HEK293 (cell line): ENCODE data around the gene GNAZ.
A peak's percentile ranks its signal among the peaks of the same experiment; 100 is the strongest.

Experiments used
- CTCF ChIA-PET: fragments of 350-600 bp; formaldehyde crosslinking; extraction: SDS; loops from one replicate; lab custom pipeline; 2021; ENCODE audit warnings: antibody characterized with exemption; lab: Yijun Ruan, JAX
- POLR2A ChIA-PET: fragments of 300-600 bp; formaldehyde crosslinking; extraction: SDS; loops from one replicate; lab custom pipeline; 2020; ENCODE audit warnings: antibody characterized with exemption, inconsistent platforms; lab: Yijun Ruan, JAX
- H3K27ac ChIP-seq: fragments of 200-500 bp; sonication (Bioruptor generic); 2 replicates; pipeline ENCODE4 v1.5.1; 2014; ENCODE audit warnings: low read depth, low read length, control low read depth, inconsistent platforms; ENCODE audit errors: extremely low read depth
- H3K36me3 ChIP-seq, 2 experiments: fragments of 200-500 bp in 1 of 2; sonication (Bioruptor generic) in 1 of 2; 1 replicate in 1 of 2; 2 replicates in 1 of 2; pipeline ENCODE4 v1.5.1; 2014 to 2017; ENCODE audit warnings: inconsistent platforms in 2 of 2, low read length in 2 of 2; ENCODE audit not compliant: control insufficient read depth in 2 of 2, insufficient read depth in 1 of 2
- H3K4me1 ChIP-seq: fragments of 200-500 bp; sonication (Bioruptor generic); 2 replicates; pipeline ENCODE4 v1.5.1; 2014; ENCODE audit warnings: mild to moderate bottlenecking, low read length, inconsistent platforms; ENCODE audit not compliant: control insufficient read depth, insufficient read depth
- H3K4me3 ChIP-seq: 2 replicates; pipeline ENCODE4 v1.5.1; 2011; ENCODE audit warnings: low read depth, mild to moderate bottlenecking, control low read depth, low read length, moderate library complexity
- H3K9me3 ChIP-seq: fragments of 200-500 bp; sonication (Bioruptor generic); 2 replicates; pipeline ENCODE4 v1.5.1; 2014; ENCODE audit warnings: low read depth, low read length, inconsistent platforms; ENCODE audit not compliant: control insufficient read depth, insufficient read depth
- FEZF1 ChIP-seq: fragments of 450-650 bp; formaldehyde crosslinking; IDR thresholded peaks from 2 replicates; pipeline ENCODE4 v1.5.1; 2016; ENCODE audit warnings: missing biosample characterization, missing genetic modification characterization
- KLF1 ChIP-seq: fragments of 450-650 bp; formaldehyde crosslinking; IDR thresholded peaks from 2 replicates; pipeline ENCODE4 v1.5.1; 2016; ENCODE audit warnings: missing biosample characterization, missing genetic modification characterization
- KLF16 ChIP-seq: fragments of 450-650 bp; formaldehyde crosslinking; IDR thresholded peaks from 2 replicates; pipeline ENCODE4 v1.5.1; 2017; ENCODE audit warnings: missing biosample characterization, missing genetic modification characterization
- PRDM1 ChIP-seq: fragments of 450-650 bp; formaldehyde crosslinking; IDR thresholded peaks from 2 replicates; pipeline ENCODE4; 2016; ENCODE audit warnings: missing biosample characterization, missing genetic modification characterization
- YY1 ChIP-seq: fragments of 450-650 bp; formaldehyde crosslinking; IDR thresholded peaks from 2 replicates; pipeline ENCODE4 v1.5.1; 2018; ENCODE audit warnings: missing biosample characterization, missing genetic modification characterization
- ZIC2 ChIP-seq: fragments of 450-650 bp; formaldehyde crosslinking; IDR thresholded peaks from 2 replicates; pipeline ENCODE4 v1.5.1; 2016; ENCODE audit warnings: missing biosample characterization, missing genetic modification characterization
- ZNF138 ChIP-seq: fragments of 450-650 bp; formaldehyde crosslinking; IDR thresholded peaks from 2 replicates; pipeline ENCODE4 v1.5.1; 2016; ENCODE audit warnings: missing biosample characterization, missing genetic modification characterization, borderline replicate concordance
- ZNF146 ChIP-seq: fragments of 450-650 bp; formaldehyde crosslinking; IDR thresholded peaks from 2 replicates; pipeline ENCODE4 v1.5.1; 2016; ENCODE audit warnings: missing biosample characterization, missing genetic modification characterization
- ZNF214 ChIP-seq: fragments of 450-650 bp; formaldehyde crosslinking; IDR thresholded peaks from 2 replicates; pipeline ENCODE4 v1.5.1; 2017; ENCODE audit warnings: missing biosample characterization, mild to moderate bottlenecking, missing genetic modification characterization, borderline replicate concordance
- ZNF248 ChIP-seq: fragments of 450-650 bp; formaldehyde crosslinking; IDR thresholded peaks from 2 replicates; pipeline ENCODE4 v1.5.1; 2017; ENCODE audit warnings: missing biosample characterization, missing genetic modification characterization
- ZNF341 ChIP-seq: fragments of 450-650 bp; formaldehyde crosslinking; IDR thresholded peaks from 2 replicates; pipeline ENCODE4; 2016; ENCODE audit warnings: low read depth, missing biosample characterization, missing genetic modification characterization
- ZNF48 ChIP-seq: fragments of 450-650 bp; formaldehyde crosslinking; IDR thresholded peaks from 2 replicates; pipeline ENCODE4 v1.5.1; 2016; ENCODE audit warnings: missing biosample characterization, missing genetic modification characterization
- ZSCAN16 ChIP-seq: fragments of 450-650 bp; formaldehyde crosslinking; IDR thresholded peaks from 2 replicates; pipeline ENCODE4 v1.5.1; 2016; ENCODE audit warnings: missing biosample characterization, missing genetic modification characterization
- TF ChIP-seq, protein P1 (sequence below): fragments of 450-650 bp; formaldehyde crosslinking; IDR thresholded peaks from 2 replicates; pipeline ENCODE4 v1.5.1; 2016; ENCODE audit warnings: missing biosample characterization, missing genetic modification characterization
- TF ChIP-seq, protein P2 (sequence below): fragments of 450-650 bp; formaldehyde crosslinking; IDR thresholded peaks from 2 replicates; pipeline ENCODE4 v1.5.1; 2016; ENCODE audit warnings: missing biosample characterization, missing genetic modification characterization
- TF ChIP-seq, protein P3 (sequence below): fragments of 450-650 bp; formaldehyde crosslinking; IDR thresholded peaks from 2 replicates; pipeline ENCODE4; 2016; ENCODE audit warnings: missing biosample characterization, missing genetic modification characterization
- TF ChIP-seq, protein P4 (sequence below): fragments of 450-650 bp; formaldehyde crosslinking; IDR thresholded peaks from 2 replicates; pipeline ENCODE4 v1.5.1; 2016; ENCODE audit warnings: missing biosample characterization, missing genetic modification characterization

The GNAZ gene

DNA sequence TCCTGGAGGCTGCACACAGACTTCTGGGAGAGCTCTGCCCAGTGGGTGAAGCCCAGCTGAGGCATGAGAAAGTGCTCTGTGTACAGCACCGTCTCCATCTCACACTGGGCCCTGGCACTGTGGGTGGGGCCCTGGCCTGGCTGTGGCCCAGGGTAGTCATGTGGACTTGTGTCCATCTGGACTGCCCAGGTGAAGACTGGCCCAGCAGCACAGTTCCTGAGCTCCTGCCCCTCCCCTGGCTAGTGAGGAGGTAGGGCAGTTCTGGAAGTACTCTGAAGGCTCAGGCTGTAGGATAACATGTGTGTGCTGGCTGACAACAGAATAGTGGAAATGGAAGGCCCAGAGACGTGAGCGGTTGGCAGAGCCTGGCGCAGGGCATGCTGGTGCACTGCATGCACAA lies 36.0 kb downstream of the GNAZ start (continued):
- TF ChIP-seq, protein P1, sequence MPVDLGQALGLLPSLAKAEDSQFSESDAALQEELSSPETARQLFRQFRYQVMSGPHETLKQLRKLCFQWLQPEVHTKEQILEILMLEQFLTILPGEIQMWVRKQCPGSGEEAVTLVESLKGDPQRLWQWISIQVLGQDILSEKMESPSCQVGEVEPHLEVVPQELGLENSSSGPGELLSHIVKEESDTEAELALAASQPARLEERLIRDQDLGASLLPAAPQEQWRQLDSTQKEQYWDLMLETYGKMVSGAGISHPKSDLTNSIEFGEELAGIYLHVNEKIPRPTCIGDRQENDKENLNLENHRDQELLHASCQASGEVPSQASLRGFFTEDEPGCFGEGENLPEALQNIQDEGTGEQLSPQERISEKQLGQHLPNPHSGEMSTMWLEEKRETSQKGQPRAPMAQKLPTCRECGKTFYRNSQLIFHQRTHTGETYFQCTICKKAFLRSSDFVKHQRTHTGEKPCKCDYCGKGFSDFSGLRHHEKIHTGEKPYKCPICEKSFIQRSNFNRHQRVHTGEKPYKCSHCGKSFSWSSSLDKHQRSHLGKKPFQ (tag by site-specific recombination), result no peak
- no peak for TF ChIP-seq KLF16 (tag by site-specific recombination)

DNA sequence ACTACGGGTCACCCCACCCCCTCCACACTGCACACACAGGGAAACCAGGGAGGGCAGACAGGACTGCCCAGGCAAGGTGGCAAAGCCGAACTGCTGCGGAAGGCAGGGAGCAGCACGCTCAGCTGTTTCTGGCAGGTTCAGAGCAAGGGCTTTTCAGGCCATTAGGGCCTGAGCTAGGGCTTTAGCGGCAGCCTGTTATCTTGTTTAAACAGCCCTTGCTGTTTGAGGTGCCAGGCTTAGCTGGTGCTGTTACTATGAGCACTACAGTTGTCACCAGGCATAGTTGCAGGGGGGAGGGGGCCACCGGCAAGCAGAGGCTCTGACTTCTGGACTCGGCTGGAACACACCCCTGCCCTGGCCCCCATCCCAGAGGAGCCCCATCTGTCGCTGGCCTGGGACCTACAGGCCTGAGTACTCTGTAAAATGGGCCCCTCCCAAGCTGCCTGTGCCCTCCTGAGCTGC lies 36.6 kb downstream of the GNAZ start:
- Histone ChIP-seq H3K36me3 (peaks cover 0 to 68% of the 10 kb centered on the region in 2 experiments; a peak in 1 of 3 replicates), H3K27ac (no peak overlapping the region), H3K4me1 (no peaks in the 10 kb centered on the region), H3K9me3 (no peaks in the 10 kb centered on the region), H3K4me3 (no peak overlapping the region)
- CTCF ChIA-PET, result no interaction called here
- TF ChIP-seq ZIC2 (tag by site-specific recombination) (no peak), YY1 (no peak), ZNF341 (tag by site-specific recombination) (peak; percentile 39; the same call in 1 of the 2 replicates)
- TF ChIP-seq, all 188 proteins: peak for 1
- POLR2A ChIA-PET, result no interaction called here

DNA sequence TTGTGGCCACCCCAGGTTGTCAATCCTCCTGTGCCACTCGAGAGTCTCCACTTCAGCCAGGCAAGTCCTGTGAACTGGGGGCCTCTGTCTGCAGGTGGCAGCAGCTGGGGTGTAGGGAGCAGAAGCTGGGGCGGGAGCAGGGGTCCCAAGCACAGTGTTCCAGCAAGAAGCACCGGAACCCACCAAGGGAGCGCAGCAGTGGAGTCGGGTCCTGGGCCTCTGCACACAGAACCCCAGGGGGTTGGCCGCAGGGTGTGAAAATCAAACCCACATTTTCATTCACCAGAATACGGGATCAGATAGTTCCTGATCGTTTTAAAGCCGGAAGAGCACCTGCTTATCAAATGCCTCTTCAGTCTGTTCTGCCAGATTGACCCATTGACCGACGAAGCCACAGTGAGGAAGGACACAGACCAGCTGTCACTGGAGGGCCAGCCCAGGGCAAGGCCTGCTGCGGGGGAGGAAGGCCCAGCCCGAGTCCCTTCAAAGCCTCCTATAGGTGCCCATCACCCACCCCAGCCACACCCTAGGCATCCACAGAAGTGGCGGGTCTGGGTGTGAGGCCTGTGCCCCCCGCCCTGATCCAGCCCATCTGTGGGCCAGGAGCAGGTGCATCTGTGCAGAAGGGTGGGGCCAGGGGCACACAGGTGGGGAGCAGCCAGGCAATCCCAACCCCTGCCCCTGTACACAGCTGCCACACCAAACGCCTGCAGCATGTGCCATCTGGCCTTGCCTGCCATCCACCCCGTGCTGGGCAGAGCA lies 37.3 kb downstream of the GNAZ start:
- Histone ChIP-seq H3K4me3 (no peak overlapping the region), H3K36me3 (peaks cover 0 to 67% of the 10 kb centered on the region in 2 experiments; a peak in 1 of 3 replicates), H3K9me3 (no peaks in the 10 kb centered on the region), H3K27ac (no peak overlapping the region), H3K4me1 (no peaks in the 10 kb centered on the region)
- TF ChIP-seq ZNF248 (tag by site-specific recombination) (no peak), ZSCAN16 (tag by site-specific recombination) (no peak), PRDM1 (tag by site-specific recombination) (no peak), ZNF214 (tag by site-specific recombination) (no peak), KLF1 (tag by site-specific recombination) (peak; percentile 33; the same call in 1 of the 2 replicates)
- ChIA-PET POLR2A (interaction anchor here (0.9 kb wide), 1 partner anchor 10 kb away, joined by 3 read pairs; no protein-coding TSS in a partner anchor), CTCF (interaction anchor here (4.1 kb wide), 1 partner anchor 148 kb away, joined by 19 read pairs; no protein-coding TSS in a partner anchor)

DNA sequence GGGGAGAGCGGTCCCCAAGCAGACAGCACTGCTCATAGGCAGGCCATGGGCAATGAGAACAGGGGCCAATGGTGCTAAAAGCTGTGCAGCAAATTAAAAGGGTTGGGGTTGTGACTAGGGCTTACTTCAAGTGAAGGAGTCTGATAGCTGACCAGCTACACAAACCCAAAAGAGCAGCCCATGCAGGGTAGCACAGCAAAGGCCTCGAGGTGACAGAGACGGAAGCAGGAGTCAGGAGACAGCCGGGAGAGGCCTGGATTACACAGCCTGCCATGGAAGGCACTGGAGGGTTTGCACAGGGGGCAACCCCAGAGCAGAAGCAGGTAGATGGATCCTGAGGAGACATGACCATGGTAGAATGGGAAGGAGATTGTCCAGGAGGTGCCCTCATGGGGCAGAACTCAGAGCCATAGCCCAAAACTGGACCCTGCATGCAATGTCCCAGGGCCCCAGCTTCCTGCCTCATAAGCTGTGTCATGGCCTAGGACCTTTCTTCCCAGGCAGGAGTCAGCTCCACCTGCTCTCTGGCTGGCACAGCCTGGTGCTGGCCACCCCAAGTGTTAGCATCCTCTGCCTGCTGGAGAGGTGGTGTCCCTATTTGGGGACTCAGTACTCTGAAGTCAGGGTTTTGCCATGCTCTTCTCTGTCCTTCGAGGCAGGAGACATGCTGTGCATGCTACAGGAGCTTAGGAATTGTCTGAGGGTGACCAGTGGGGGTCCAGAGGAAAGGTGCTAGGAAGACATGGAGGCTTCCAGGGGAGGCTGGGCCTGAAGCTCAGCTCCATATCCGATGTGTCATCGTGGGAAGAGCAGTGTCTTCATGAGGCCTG lies 38.1 kb downstream of the GNAZ start:
- no peak for TF ChIP-seq ZNF146 (tag by site-specific recombination)
- TF ChIP-seq, protein P2, sequence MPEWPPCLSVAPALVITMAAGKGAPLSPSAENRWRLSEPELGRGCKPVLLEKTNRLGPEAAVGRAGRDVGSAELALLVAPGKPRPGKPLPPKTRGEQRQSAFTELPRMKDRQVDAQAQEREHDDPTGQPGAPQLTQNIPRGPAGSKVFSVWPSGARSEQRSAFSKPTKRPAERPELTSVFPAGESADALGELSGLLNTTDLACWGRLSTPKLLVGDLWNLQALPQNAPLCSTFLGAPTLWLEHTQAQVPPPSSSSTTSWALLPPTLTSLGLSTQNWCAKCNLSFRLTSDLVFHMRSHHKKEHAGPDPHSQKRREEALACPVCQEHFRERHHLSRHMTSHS (tag by site-specific recombination), result no peak
- no peak for TF ChIP-seq ZNF138 (tag by site-specific recombination)
- TF ChIP-seq, protein P3, sequence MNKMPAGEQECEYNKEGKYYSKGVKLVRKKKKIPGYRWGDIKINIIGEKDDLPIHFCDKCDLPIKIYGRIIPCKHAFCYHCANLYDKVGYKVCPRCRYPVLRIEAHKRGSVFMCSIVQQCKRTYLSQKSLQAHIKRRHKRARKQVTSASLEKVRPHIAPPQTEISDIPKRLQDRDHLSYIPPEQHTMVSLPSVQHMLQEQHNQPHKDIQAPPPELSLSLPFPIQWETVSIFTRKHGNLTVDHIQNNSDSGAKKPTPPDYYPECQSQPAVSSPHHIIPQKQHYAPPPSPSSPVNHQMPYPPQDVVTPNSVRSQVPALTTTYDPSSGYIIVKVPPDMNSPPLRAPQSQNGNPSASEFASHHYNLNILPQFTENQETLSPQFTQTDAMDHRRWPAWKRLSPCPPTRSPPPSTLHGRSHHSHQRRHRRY (tag by site-specific recombination), result no peak
- no peak for TF ChIP-seq ZNF48
- TF ChIP-seq, protein P4, sequence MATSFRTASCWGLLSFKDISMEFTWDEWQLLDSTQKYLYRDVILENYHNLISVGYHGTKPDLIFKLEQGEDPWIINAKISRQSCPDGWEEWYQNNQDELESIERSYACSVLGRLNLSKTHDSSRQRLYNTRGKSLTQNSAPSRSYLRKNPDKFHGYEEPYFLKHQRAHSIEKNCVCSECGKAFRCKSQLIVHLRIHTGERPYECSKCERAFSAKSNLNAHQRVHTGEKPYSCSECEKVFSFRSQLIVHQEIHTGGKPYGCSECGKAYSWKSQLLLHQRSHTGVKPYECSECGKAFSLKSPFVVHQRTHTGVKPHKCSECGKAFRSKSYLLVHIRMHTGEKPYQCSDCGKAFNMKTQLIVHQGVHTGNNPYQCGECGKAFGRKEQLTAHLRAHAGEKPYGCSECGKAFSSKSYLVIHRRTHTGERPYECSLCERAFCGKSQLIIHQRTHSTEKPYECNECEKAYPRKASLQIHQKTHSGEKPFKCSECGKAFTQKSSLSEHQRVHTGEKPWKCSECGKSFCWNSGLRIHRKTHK, result no peak
- no peak for TF ChIP-seq FEZF1 (tag by site-specific recombination)
- TF ChIP-seq ZIC2 (tag by site-specific recombination), result peak; percentile 39; the same call in 1 of the 2 replicates
- TF ChIP-seq, all 188 proteins: peak for 1
- H3K36me3 ChIP-seq, result peaks cover 0 to 61% of the 10 kb centered on the region in 2 experiments; a peak in 1 of 3 replicates
- ChIA-PET POLR2A (interaction anchor here (0.9 kb wide), 1 partner anchor 9 kb away, joined by 3 read pairs; no protein-coding TSS in a partner anchor), CTCF (interaction anchor here (0.6 to 4.1 kb wide), 2 partner anchors 149 to 482 kb away, joined by 4 to 19 read pairs; no protein-coding TSS in a partner anchor)
- no peaks in the 10 kb centered on the region for H3K9me3 ChIP-seq
- H3K4me1 ChIP-seq, result no peaks in the 10 kb centered on the region
- no peak overlapping the region for H3K4me3 ChIP-seq
- no peak overlapping the region for H3K27ac ChIP-seq
